ENCODE data around the gene PSME1. TPM values are rescaled to one million over a fixed set of nuclear protein-coding genes. Genes with fewer than 3 reads are reported as not detected.

The PSME1 gene
- total RNA-seq, 2 experiments from 2014 or later: 334 to 335 TPM

- ChIA-PET POLR2A (interaction anchor here (1.0 to 3.6 kb wide), 3 partner anchors 20 to 25 kb away, joined by 4 to 31 read pairs (median 24); partner anchors contain the start of genes EMC9, PCK2 and PSME1), CTCF (interaction anchor here (1.6 to 3.2 kb wide), 5 partner anchors 11 to 44 kb away, joined by 4 to 13 read pairs (median 6); partner anchors contain the start of genes IRF9, PSME1 and PSME2)
These were observed 19.7 kb upstream of the PSME1 start for GRCh38 chr14:24116128-24116814.

GRCh38 chr14:24117179-24117578, 18.8 kb upstream of the PSME1 start:
- POLR2A ChIA-PET: interaction anchor here (1.5 kb wide), 1 partner anchor 19 kb away, joined by 4 read pairs; the partner anchor contains the start of gene PSME1

GRCh38 chr14:24119691-24120090, 16.3 kb upstream of the PSME1 start:
- ChIA-PET CTCF (interaction anchor here (0.8 to 1.2 kb wide), 2 partner anchors 18 to 43 kb away, joined by 3 read pairs; no protein-coding TSS in a partner anchor), POLR2A (no interaction called here)

More at GRCh38 chr14:24117179-24117578, 18.8 kb upstream of the PSME1 start:
- CTCF ChIA-PET: interaction anchor here (0.8 to 1.8 kb wide), 2 partner anchors 22 to 44 kb away, joined by 3 to 4 read pairs; partner anchors contain the start of gene IRF9

- POLR2A ChIA-PET: interaction anchor here (0.6 kb wide), 1 partner anchor 109 kb away, joined by 5 read pairs; no protein-coding TSS in a partner anchor
- CTCF ChIA-PET: no interaction called here
These were observed 14.8 kb upstream of the PSME1 start for GRCh38 chr14:24121210-24121609.

GRCh38 chr14:24122416-24122815, 13.6 kb upstream of the PSME1 start:
- CTCF ChIA-PET: no interaction called here
- POLR2A ChIA-PET: no interaction called here

GRCh38 chr14:24122898-24123297, 13.1 kb upstream of the PSME1 start:
- CTCF ChIA-PET: no interaction called here
- POLR2A ChIA-PET: no interaction called here

GRCh38 chr14:24123424-24124417, 12.3 kb upstream of the PSME1 start:
- POLR2A ChIA-PET: no interaction called here
- CTCF ChIA-PET: no interaction called here

- POLR2A ChIA-PET: interaction anchor here (0.9 kb wide), 1 partner anchor 9 kb away, joined by 3 read pairs; the partner anchor contains the start of gene PSME1
These were observed 9.1 kb upstream of the PSME1 start for GRCh38 chr14:24126939-24127338.

GRCh38 chr14:24127673-24128072, 8.3 kb upstream of the PSME1 start:
- ChIA-PET POLR2A (interaction anchor here (0.9 kb wide), 1 partner anchor 8 kb away, joined by 3 read pairs; the partner anchor contains the start of gene PSME1), CTCF (interaction anchor here (0.6 to 2.2 kb wide), 2 partner anchors 12 to 452 kb away, joined by 3 to 9 read pairs; partner anchors contain the start of genes DCAF11 and NRL)

More at GRCh38 chr14:24126939-24127338, 9.1 kb upstream of the PSME1 start:
- CTCF ChIA-PET: interaction anchor here (0.6 to 2.2 kb wide), 3 partner anchors 9 to 451 kb away, joined by 3 to 9 read pairs (median 7); partner anchors contain the start of genes DCAF11, NRL and PSME1

- CTCF ChIA-PET: no interaction called here
- POLR2A ChIA-PET: interaction anchor here (0.6 kb wide), 1 partner anchor 1264 kb away, joined by 3 read pairs; no protein-coding TSS in a partner anchor
These were observed 6.5 kb upstream of the PSME1 start for GRCh38 chr14:24129410-24129998.

- POLR2A ChIA-PET: interaction anchor here (0.6 kb wide), 1 partner anchor 21 kb away, joined by 3 read pairs; no protein-coding TSS in a partner anchor
- CTCF ChIA-PET: no interaction called here
These were observed 5.6 kb upstream of the PSME1 start, which contains the start of gene FITM1 for GRCh38 chr14:24130380-24130716. FITM1 (plus strand) TSS chr14:24130659; CDS start chr14:24131564, 905 bp downstream.

GRCh38 chr14:24130717-24131548, 5.1 kb upstream of the PSME1 start:
- POLR2A ChIA-PET: interaction anchor here (0.6 kb wide), 1 partner anchor 21 kb away, joined by 3 read pairs; no protein-coding TSS in a partner anchor
- CTCF ChIA-PET: no interaction called here

- POLR2A ChIA-PET: no interaction called here
- CTCF ChIA-PET: interaction anchor here (1.0 to 1.7 kb wide), 2 partner anchors 17 to 23 kb away, joined by 3 to 4 read pairs; partner anchors contain the start of genes DCAF11 and NRL
These were observed 4.4 kb upstream of the PSME1 start for GRCh38 chr14:24131549-24131966.

GRCh38 chr14:24132061-24132685, 3.8 kb upstream of the PSME1 start:
- ChIA-PET POLR2A (no interaction called here), CTCF (interaction anchor here (1.0 to 1.7 kb wide), 2 partner anchors 18 to 24 kb away, joined by 3 to 4 read pairs; partner anchors contain the start of genes DCAF11 and NRL)

- POLR2A ChIA-PET: no interaction called here
- CTCF ChIA-PET: interaction anchor here (1.7 kb wide), 2 partner anchors 24 to 28 kb away, joined by 4 to 8 read pairs; partner anchors contain the start of gene IRF9
These were observed 3.0 kb upstream of the PSME1 start for GRCh38 chr14:24132976-24133375.

- POLR2A ChIA-PET: interaction anchor here (3.1 kb wide), 1 partner anchor 27 kb away, joined by 19 read pairs; the partner anchor contains the start of gene IRF9
- CTCF ChIA-PET: interaction anchor here (0.6 to 1.7 kb wide), 4 partner anchors 24 to 571 kb away, joined by 3 to 8 read pairs (median 4); partner anchors contain the start of gene IRF9
These were observed 2.3 kb upstream of the PSME1 start for GRCh38 chr14:24133735-24134134.

GRCh38 chr14:24135584-24135833, 485 bp upstream of the PSME1 start:
- CTCF ChIA-PET: interaction anchor here (0.8 to 4.7 kb wide), 8 partner anchors 9 to 60 kb away, joined by 3 to 34 read pairs (median 6); partner anchors contain the start of genes IRF9, RNF31 and TM9SF1
- POLR2A ChIA-PET: interaction anchor here (0.7 to 4.1 kb wide), 8 partner anchors 8 to 493 kb away, joined by 3 to 34 read pairs (median 6); partner anchors contain the start of genes DCAF11, IRF9, NRL and PSME2

Measured in activated CD8-positive, alpha-beta memory T cell treated with anti-CD3 and anti-CD28 coated beads for 36 hours (primary cell).